ENCODE measurements around the gene HTR1B. TPM values are rescaled to one million over a fixed set of nuclear protein-coding genes. Genes with fewer than 3 reads are reported as not detected.

The HTR1B gene
- total and polyA plus RNA-seq, 9 donors = 0.04 to 0.28 (median 0.08) TPM; not detected in 3

DNA sequence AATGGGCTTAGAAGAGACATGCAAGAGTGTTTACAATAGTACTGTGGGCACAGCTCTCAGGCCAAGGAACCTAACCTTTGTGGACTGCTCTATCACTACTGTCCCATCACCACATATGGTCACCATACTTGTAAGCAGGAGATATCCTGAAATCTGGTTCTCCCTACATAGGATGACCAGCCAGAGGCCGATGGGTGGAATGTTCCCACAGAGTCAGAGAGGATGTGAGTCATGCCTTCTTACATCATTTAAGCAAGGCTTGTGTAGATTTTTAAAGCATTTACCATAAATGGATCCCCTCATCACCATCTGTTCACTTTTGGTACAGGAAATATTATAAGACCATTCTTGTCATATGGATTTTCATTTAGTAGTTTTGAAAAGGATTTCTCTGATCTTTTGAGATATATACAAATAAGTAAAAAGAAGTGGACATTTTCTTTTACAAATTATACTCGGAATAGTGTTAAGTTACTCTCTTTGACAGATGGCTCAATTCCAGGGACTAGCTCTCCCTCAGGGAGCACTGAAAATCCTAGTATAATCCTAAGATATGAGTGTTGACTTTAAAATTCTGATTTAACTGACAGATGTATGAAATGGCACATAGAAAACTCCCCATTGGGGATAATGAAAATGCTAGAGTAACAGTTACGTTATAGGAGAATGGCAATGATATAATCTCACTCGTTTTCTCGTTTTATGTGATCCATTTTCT lies 6.6 kb downstream of the HTR1B start:
- H3K4me1 ChIP-seq (ENCODE audit: control insufficient read depth, insufficient read depth, low read length) = no peaks in the 10 kb centered on the region
- no peak overlapping the region for H3K4me3 ChIP-seq (ENCODE audit: low read length)
- peaks cover under 1% of the 10 kb centered on the region for H3K27me3 ChIP-seq (ENCODE audit: control insufficient read depth, insufficient read depth, low read length)
- no peaks in the 10 kb centered on the region for H3K9me3 ChIP-seq (replicated peaks; ENCODE audit: control insufficient read depth, low read depth, low read length)
- no peaks in the 10 kb centered on the region for H3K36me3 ChIP-seq (ENCODE audit: control insufficient read depth, insufficient read depth, low read length)
- peak; percentile 64 for DNase-seq
- no CpG with 5 or more reads among the region's 5 CpGs for WGBS (ENCODE audit: insufficient coverage)
- no peak overlapping the region for H3K27ac ChIP-seq (ENCODE audit: low read length)

DNA sequence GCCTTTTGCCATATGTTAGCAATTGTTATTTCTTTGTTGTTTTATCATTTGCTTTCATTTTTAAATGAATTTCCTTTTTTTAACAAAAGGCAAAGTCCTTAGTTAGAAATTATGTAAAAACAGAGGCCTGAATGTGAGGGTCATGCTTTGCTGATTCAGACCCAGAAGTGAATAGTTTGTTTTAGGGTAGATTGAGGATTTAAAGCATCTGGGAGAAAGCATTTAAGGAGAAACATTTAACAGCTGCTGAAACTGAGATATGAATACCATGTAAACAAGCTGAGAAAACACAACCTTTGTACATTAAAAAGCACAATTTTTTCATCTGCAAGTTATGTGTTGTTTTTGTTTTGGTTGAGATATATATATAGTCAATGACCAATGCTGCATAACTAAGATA lies 8.0 kb downstream of the HTR1B start:
- Histone ChIP-seq H3K36me3 (ENCODE audit: control insufficient read depth, insufficient read depth, low read length) (no peaks in the 10 kb centered on the region), H3K9me3 (replicated peaks; ENCODE audit: control insufficient read depth, low read depth, low read length) (no peaks in the 10 kb centered on the region), H3K4me3 (ENCODE audit: low read length) (no peak overlapping the region), H3K27ac (ENCODE audit: low read length) (no peak overlapping the region), H3K4me1 (ENCODE audit: control insufficient read depth, insufficient read depth, low read length) (no peaks in the 10 kb centered on the region), H3K27me3 (ENCODE audit: control insufficient read depth, insufficient read depth, low read length) (no peaks in the 10 kb centered on the region)
- DNase-seq = no peak

GRCh38 chr6:77454386-77454785 lies 8.9 kb downstream of the HTR1B start:
- Histone ChIP-seq H3K4me3 (ENCODE audit: low read length) (no peak overlapping the region), H3K27me3 (ENCODE audit: control insufficient read depth, insufficient read depth, low read length) (no peaks in the 10 kb centered on the region), H3K27ac (ENCODE audit: low read length) (no peak overlapping the region), H3K4me1 (ENCODE audit: control insufficient read depth, insufficient read depth, low read length) (no peaks in the 10 kb centered on the region), H3K36me3 (ENCODE audit: control insufficient read depth, insufficient read depth, low read length) (no peaks in the 10 kb centered on the region), H3K9me3 (replicated peaks; ENCODE audit: control insufficient read depth, low read depth, low read length) (no peaks in the 10 kb centered on the region)
- DNase-seq = no peak
- WGBS (ENCODE audit: insufficient coverage) = 63% methylated on average over 1 of the region's 2 CpGs

- H3K9me3 ChIP-seq (replicated peaks; ENCODE audit: control insufficient read depth, low read depth, low read length) = no peaks in the 10 kb centered on the region
- no peaks in the 10 kb centered on the region for H3K36me3 ChIP-seq (ENCODE audit: control insufficient read depth, insufficient read depth, low read length)
- DNase-seq = no peak
- H3K4me3 ChIP-seq (ENCODE audit: low read length) = no peak overlapping the region
- no peaks in the 10 kb centered on the region for H3K27me3 ChIP-seq (ENCODE audit: control insufficient read depth, insufficient read depth, low read length)
- WGBS (ENCODE audit: insufficient coverage) = 100% methylated on average over 4 of the region's 4 CpGs
- no peaks in the 10 kb centered on the region for H3K4me1 ChIP-seq (ENCODE audit: control insufficient read depth, insufficient read depth, low read length)
- no peak overlapping the region for H3K27ac ChIP-seq (ENCODE audit: low read length)
Observed at GRCh38 chr6:77451466-77451865, 11.8 kb downstream of the HTR1B start.

DNA sequence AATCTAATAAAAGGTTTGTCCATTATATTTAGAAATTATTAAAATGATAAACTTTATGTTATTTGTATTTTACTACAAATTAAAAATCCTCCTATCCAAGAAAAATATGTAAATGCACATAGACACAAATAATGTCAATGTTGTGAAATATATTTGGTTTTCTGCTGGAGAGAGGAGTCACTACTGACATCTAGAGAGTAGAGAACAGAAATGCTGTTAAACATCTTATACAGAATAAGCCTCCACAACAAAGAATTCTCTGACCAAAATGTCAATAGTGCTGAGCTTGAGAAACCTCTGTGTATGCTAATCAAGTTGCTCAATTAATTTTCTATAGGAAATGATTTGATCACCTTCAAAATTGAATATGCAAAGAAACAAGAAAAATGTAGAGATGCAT lies 12.4 kb downstream of the HTR1B start:
- no peak overlapping the region for H3K27ac ChIP-seq (ENCODE audit: low read length)
- no peaks in the 10 kb centered on the region for H3K27me3 ChIP-seq (ENCODE audit: control insufficient read depth, insufficient read depth, low read length)
- no peaks in the 10 kb centered on the region for H3K4me1 ChIP-seq (ENCODE audit: control insufficient read depth, insufficient read depth, low read length)
- no peak for DNase-seq
- no peaks in the 10 kb centered on the region for H3K36me3 ChIP-seq (ENCODE audit: control insufficient read depth, insufficient read depth, low read length)
- H3K4me3 ChIP-seq (ENCODE audit: low read length) = no peak overlapping the region
- H3K9me3 ChIP-seq (replicated peaks; ENCODE audit: control insufficient read depth, low read depth, low read length) = no peaks in the 10 kb centered on the region

- no peak overlapping the region for H3K4me3 ChIP-seq (ENCODE audit: low read length)
- no CpG with 5 or more reads among the region's 3 CpGs for WGBS (ENCODE audit: insufficient coverage)
- no peaks in the 10 kb centered on the region for H3K9me3 ChIP-seq (replicated peaks; ENCODE audit: control insufficient read depth, low read depth, low read length)
Observed at GRCh38 chr6:77448546-77448945, 14.7 kb downstream of the HTR1B start.

GRCh38 chr6:77447254-77447653 lies 16.0 kb downstream of the HTR1B start:
- no peaks in the 10 kb centered on the region for H3K27me3 ChIP-seq (ENCODE audit: control insufficient read depth, insufficient read depth, low read length)
- no CpG with 5 or more reads among the region's 1 CpG for WGBS (ENCODE audit: insufficient coverage)
- no peak overlapping the region for H3K4me3 ChIP-seq (ENCODE audit: low read length)
- H3K36me3 ChIP-seq (ENCODE audit: control insufficient read depth, insufficient read depth, low read length) = no peaks in the 10 kb centered on the region
- no peak for DNase-seq
- H3K27ac ChIP-seq (ENCODE audit: low read length) = no peak overlapping the region
- H3K4me1 ChIP-seq (ENCODE audit: control insufficient read depth, insufficient read depth, low read length) = no peaks in the 10 kb centered on the region
- no peaks in the 10 kb centered on the region for H3K9me3 ChIP-seq (replicated peaks; ENCODE audit: control insufficient read depth, low read depth, low read length)

More at GRCh38 chr6:77448546-77448945, 14.7 kb downstream of the HTR1B start:
- Histone ChIP-seq H3K4me1 (ENCODE audit: control insufficient read depth, insufficient read depth, low read length) (no peaks in the 10 kb centered on the region), H3K27me3 (ENCODE audit: control insufficient read depth, insufficient read depth, low read length) (no peaks in the 10 kb centered on the region), H3K36me3 (ENCODE audit: control insufficient read depth, insufficient read depth, low read length) (no peaks in the 10 kb centered on the region), H3K27ac (ENCODE audit: low read length) (no peak overlapping the region)
- DNase-seq = no peak

DNA sequence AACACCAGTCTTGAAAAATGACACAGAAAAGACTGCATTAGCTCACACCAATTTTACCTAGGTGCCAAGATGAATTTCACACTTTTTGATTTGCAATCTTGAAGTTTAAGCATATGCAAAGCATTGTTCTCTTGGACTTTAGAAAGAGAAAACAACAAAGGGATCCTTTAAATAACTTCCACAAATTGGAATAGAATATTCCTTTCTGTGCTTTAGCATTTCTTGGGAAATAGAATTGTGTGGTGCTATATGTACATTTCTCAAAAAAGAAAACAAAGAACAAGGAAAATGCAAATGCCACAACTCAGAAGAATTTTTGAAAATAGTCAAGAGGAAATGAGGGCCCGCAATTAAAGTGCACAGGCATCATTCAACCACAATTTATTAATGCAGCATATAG lies 17.0 kb downstream of the HTR1B start:
- Histone ChIP-seq H3K27ac (ENCODE audit: low read length) (no peak overlapping the region), H3K36me3 (ENCODE audit: control insufficient read depth, insufficient read depth, low read length) (no peaks in the 10 kb centered on the region), H3K9me3 (replicated peaks; ENCODE audit: control insufficient read depth, low read depth, low read length) (no peaks in the 10 kb centered on the region), H3K27me3 (ENCODE audit: control insufficient read depth, insufficient read depth, low read length) (no peaks in the 10 kb centered on the region), H3K4me3 (ENCODE audit: low read length) (no peak overlapping the region), H3K4me1 (ENCODE audit: control insufficient read depth, insufficient read depth, low read length) (no peaks in the 10 kb centered on the region)
- no peak for DNase-seq
- WGBS (ENCODE audit: insufficient coverage) = no CpG with 5 or more reads among the region's 1 CpG

GRCh38 chr6:77445214-77445613 lies 18.1 kb downstream of the HTR1B start:
- Histone ChIP-seq H3K4me1 (ENCODE audit: control insufficient read depth, insufficient read depth, low read length) (no peaks in the 10 kb centered on the region), H3K36me3 (ENCODE audit: control insufficient read depth, insufficient read depth, low read length) (no peaks in the 10 kb centered on the region), H3K27ac (ENCODE audit: low read length) (no peak overlapping the region), H3K4me3 (ENCODE audit: low read length) (no peak overlapping the region), H3K27me3 (ENCODE audit: control insufficient read depth, insufficient read depth, low read length) (no peaks in the 10 kb centered on the region), H3K9me3 (replicated peaks; ENCODE audit: control insufficient read depth, low read depth, low read length) (no peaks in the 10 kb centered on the region)
- DNase-seq = no peak
- WGBS (ENCODE audit: insufficient coverage) = no CpG with 5 or more reads among the region's 2 CpGs

DNA sequence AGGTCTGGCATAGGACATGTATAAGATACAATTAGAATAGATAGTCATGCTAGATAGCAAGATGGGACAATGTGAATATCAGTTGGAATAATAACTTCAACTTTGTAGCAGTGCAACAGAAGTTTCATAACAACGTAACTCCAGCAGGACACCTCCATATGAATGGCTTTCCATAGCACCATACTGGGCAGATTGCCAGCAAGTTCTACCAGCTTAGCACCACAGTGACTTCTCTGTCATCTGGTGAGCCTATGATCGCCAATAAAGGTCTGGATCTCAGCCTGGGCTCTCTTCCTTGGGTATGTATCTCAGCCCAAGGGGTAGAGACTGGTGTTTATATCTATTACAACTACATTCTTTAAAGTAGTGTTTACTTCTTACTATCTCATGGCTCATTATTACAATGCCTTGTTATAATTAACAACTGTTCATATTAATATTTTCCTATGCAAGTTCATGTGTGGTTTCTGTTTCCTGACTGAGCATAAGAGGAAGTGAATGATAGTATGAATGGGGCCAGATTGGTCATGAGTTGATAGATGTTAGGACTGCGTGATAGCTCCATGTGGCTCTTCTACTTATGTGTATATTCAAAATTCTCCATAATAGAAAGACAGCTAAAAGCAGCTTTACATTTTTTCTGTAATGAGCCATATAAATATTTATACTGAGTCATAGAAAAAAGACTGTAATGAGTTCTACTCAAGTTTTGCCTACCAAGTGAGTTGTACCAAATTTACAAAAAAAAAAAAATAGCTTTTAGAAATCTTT lies 22.9 kb downstream of the HTR1B start:
- WGBS (ENCODE audit: insufficient coverage) = 100% methylated on average over 1 of the region's 3 CpGs
- no peak for DNase-seq
- no peak overlapping the region for H3K27ac ChIP-seq (ENCODE audit: low read length)
- no peaks in the 10 kb centered on the region for H3K27me3 ChIP-seq (ENCODE audit: control insufficient read depth, insufficient read depth, low read length)
- no peak overlapping the region for H3K4me3 ChIP-seq (ENCODE audit: low read length)
- no peaks in the 10 kb centered on the region for H3K4me1 ChIP-seq (ENCODE audit: control insufficient read depth, insufficient read depth, low read length)
- no peaks in the 10 kb centered on the region for H3K9me3 ChIP-seq (replicated peaks; ENCODE audit: control insufficient read depth, low read depth, low read length)
- H3K36me3 ChIP-seq (ENCODE audit: control insufficient read depth, insufficient read depth, low read length) = no peaks in the 10 kb centered on the region

All from muscle of leg (tissue), 11 donors.